HL-60/S4 treated with retinoic acid at 250 ng/mL for 4 days and 3 days (cell line): ENCODE data around the gene RGS6.

ENCODE experiments used
- in situ Hi-C: fragments of 300-500 bp; cut with MboI; formaldehyde crosslinking; loops from 2 replicates; pipeline ENCODE4 v1.7.0; 2022; ENCODE audit warnings: low sequenced_read_pairs

Gene RGS6

DNA sequence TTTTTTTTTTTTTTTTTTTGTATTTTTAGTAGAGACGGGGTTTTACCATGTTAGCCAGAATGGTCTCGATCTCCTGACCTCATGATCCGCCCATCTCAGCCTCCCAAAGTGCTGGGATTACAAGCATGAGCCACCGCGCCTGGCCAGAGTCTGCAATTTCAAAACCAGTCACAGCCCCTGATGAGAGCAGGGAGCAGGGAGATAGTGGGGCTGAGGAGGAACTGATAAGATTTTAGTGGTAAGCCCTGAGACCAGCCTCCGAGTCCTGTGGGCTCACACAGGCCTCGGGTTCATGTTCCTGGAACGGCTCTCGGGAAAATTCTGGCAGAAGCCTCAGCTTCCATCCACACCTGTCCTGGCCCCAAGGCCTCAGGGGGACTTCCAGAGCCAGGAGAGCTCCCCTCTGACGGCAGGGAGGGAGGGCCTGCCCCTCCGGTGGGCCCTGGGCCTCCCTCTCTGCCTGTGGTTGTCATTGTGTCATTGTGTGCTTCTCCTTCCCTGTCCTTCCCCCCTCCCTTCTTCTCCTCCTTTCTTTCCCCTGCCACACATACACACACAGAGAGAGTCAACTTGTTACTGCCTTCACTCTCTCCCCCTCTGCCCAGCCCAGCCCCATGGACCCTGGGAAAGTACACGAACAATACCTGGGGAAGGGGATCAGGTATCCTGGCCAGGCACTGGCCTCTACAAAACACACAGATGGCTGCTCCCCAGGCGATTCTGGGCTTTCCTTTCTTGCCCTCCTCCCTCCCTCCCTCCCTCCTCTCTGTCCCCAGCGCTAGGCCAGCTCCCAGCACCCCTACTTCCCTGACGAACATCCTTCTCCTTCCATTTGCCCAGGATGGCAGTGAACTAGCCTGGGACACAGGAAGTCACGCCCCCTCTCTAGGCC, 667.6 kb downstream of the RGS6 start:
- in situ Hi-C loops = no loop called here

DNA sequence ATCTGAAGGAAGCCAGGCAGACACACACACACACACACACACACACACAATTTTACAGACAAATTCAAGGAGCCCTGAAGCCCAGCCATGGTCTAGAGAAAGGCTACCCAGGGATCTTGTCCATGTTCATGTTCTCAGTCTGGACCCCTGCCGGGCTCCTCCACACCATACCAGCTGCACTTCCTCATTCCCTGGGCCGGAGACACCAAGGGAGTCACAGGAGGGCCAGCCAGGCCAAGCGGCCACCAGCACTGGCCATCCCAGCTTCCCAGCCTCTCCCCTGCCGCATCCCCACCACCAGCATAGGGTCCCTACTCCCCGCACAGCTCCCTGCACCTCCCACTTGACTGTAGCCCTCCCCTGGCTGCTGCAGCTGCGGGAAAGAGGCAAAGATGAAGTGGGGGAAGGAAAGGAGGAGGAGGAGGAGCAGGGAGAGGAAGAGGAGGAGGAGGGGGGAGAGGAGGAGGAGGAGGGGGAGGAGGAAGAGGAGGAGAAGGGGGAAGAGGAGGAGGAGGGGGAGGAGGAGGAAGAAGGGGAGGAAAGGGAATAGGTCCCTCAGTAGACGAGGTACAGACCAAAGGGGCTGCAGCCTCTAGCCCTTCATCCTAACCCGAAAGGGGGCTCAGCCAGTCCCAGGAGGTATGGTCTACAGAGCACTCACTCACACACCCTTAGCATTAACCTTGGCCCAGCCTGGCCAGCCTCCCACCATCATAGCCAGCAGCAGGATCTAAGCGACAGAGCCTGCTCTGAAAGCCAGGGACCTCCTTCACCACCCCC, 668.5 kb downstream of the RGS6 start:
- in situ Hi-C loops = no loop called here

DNA sequence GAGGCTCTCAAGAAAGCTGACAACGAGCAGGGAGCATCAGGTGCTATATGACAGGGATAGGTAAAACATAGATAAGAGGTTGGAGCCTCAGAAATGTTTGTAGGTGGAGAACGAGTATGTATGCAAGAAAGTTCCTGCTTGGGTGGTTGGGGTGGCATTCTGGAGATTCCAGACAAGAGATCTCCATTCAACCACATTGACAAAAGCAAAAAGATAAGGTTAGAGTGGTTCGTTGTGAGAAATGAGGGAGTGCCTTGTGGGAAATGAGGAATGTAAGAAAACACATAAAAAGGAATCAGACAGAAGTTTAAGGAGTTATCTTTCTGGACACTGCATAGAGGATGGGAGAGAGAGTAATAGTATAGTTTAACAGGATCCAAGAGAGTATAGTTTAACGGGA, 671.4 kb downstream of the RGS6 start:
- in situ Hi-C loops = no loop called here

DNA sequence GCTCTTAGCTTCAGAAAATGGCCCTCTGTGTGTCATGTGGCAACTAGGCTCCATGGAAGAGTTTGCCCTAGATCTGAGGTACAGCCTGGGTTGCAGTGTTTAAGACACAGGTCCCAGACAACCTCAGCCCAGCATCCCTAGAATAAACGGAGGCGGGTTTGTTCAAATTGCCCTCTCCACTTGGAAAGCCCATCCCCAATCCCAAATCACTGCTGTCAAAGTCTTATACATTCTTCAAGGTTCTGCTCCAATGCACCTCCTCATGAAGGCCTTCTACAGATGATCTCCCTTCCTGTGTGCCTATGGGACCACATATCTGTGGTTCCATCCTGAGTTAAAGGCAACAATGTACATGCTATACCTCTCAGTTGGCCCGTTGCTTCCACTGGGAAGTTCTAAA, 671.9 kb downstream of the RGS6 start:
- in situ Hi-C loops = no loop called here

DNA sequence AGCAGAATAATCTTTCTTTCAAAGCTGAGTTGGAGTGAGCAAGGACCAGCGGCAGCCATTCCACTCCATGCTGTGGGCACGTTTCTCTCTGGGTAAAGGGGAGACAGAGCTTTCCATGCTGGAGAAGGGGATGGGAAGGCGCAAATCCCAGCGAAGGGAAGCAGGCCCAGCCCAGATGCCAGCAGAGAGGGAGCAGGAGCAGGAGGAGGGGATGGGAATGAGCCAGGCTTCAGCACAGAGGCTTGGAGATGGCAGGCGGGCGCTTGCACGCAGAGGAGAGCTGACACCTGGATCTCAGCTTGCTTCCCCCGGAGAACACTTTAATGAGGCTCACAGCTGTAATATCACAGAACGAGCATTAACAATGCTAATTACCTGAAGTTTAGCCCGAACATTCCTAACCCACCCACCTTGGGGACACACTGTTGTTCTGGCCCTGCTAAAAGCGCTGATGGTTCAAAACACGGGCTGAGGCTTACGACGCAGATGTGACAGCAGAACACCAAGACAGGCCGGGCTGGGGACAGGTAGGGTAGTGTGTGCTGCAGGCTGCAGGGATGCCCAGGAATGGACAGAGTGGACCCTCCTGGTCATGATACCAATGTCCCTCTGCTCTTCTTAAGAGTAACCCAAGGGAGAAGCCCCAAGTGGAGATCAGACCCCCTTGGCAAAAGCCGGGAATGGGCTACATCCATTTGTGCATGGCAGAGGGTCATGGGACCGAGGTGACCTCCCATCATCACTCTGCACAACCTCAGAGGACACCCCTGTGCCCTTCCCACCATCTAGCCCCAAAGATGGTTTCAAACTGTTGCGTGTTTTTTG, 673.1 kb downstream of the RGS6 start:
- in situ Hi-C loops = no loop called here

DNA sequence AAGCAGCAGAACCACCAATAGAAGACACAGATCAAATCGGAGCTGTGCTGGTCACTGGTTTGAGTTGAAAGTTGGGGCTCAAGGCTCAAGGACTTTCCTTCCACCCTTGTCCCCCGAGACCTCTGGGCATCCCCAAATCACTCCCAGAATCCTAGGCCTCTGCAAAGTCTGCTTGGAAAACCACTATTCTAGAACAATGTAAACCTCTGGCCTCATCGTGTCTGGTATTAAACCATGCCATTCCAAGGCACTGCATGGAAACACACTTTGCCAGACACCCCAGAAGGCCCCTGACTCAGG, 673.6 kb downstream of the RGS6 start:
- in situ Hi-C loops = no loop called here

DNA sequence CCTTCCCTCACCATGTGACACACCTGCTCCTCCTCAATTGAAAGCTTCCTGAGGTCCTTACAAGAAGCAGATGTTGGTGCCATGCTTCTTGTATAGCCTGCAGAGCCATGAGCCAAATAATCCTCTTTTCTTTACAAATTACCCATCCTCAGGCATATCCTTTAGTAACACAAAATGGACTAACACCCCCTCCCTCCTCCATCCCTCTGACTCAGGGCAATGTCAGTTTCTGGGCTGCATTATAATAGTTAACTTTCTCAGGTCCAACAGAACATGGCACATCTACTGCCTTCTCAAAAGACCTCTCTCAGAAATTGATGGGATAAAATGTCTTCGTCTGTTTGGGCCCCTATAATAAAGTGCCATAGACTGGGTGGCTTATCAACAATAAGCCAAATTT, 674.6 kb downstream of the RGS6 start:
- in situ Hi-C loops = no loop called here

DNA sequence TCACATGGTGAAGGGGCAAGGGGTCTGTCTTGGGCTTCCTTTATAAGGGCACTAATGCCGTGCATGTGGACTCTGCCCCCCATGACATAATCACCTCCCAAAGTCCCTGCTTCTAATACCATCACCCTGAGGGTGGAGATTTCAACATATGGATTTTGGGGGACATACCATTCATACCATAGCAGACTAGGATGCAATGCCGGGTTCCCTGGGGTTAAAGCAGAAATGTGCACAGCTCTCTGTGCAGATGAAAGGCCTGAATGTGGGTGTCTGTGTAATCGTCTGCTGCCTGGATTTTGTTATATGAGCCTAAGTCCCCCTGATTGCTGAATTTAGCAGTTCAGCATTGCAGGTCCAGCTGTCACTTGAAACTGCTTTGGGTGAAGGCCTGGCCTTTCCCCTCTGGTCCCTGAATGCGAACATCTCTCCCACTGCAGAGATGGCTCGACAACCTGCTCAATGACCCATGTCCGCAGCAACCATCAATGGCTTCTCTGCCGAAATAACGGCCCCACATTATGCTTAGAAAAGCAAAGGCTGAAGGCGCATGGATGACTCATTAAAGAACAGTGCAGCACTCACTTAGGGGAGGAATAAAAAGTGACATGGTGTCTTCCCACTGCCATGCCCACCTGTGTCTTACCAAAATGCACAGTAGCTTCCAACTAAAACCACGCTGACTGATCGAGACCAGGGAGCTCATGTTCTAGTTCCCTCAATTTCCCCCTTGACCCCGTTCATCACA, 675.3 kb downstream of the RGS6 start:
- in situ Hi-C loops = no loop called here

DNA sequence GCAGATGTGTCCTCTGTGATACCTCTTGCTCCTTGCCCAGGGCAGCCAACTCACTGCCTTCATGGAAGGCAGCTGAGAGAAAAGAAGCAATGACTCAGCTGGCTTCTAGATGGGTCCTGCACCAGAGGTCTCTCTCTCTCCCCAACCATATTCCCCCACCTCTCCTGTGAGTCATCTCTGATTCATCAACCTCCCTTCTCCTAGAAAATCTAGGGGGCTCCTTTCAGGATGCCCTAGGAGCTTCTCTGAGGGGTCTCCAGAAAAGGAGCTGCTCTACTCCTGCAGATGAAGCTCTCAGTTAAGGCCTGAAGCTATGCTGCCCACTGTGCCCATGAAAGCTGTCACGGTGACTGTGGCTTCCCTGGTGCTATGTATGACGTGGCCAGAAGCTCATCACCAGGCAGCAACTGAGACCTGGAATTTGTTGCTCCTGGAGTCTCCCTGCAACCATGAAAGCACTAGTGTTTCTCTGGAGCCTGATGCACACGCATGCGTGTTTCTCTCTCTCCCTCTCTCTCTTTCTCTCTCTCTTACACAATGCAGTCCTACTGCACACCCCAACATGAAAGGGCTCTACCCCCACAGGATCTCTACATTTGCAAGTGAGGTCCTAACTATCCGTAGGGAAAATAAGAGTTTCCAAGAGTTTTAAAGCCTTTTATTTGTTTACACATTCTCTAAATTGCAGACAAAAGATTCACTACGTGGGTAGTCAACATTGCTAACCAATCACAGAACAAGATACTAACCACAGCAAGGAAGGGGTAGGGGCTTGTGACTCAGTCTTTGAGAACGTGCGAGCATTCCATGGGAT, 676.4 kb downstream of the RGS6 start:
- in situ Hi-C loops = no loop called here

DNA sequence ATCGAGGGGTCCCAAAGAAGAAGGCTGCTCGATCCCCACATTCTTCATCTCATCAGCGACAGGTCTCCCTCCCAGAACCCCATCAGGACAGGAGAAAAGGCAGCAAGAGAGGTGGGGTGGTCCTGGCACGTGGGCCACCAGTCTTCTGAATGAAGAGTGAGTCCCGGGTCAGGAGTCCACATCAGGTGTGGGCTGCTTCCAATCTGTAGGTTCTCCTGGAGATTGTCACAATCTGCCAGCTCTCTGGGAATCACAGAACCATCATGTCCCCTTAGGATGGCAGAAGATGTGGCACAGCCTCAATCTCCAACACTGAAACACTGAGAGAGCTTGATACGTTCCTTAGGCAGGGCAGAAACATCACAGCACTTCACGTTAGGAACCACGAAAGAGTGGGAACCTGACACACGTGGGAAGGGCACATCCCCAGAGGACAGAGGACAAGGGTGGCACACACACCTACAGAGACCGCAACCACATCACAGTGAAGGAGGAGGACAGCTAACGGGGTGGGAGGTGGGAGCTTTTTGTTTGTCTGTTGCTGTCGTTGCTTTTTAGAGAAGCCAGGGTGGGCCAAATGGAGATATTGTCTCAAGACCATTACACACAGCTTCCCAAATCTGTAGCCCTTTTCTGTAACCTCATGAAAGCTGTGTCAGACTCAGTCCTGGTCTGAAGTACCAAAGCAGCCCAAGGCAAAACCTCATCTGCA, 677.1 kb downstream of the RGS6 start:
- in situ Hi-C loops = no loop called here

DNA sequence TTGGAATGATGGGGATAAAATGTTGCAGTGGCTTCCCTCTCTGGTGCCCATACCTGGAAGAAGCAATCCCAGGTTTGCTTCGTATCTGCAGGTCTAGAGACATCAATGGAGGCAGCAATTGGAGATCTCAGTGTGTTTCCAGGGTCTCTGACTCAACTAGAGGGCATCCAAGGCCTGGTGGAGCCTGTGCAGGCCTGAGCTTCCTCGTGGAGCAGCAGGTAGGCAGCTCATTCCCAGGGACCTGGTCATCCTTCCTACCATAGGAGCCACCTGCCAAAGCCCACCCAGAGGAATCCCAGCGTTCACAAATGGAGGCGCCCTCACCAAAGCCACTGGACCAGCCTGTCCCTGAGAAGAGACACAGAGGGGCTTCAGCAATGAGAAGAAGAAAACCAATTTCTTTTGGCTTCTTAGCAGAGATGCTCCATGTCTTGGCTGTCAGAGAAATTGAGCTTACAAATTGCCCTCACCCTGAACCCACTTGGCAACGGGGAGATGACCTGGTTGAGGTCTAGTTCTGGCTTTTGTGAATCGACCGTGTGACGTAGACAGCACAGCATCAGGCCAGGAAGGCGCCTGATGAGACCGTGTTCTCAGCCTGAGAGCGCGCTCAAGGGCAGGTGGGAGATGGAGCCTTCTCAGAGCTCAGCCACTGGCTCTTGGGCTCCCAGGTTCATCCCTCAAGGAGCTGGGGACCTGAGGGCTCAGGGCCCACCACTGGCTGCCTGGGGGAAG, 678.0 kb downstream of the RGS6 start:
- in situ Hi-C loops = no loop called here

DNA sequence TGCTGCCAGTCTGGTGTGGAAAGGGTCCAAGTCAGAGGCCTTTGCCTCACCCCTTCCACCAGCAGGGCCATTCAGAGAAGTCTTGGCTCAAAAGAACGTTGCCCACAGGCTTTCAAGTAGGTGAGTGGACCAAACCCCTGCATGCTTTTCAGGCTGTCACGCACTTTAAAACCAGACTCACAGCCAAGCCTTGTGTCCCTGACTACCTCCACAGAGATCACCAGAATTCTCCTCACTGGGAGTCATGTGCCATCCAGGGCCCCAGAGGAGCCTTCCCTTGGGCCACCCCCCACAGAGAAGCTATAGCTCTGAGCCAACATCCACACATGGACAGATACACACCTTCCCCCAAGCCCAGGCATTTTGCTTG, 678.6 kb downstream of the RGS6 start:
- in situ Hi-C loops = no loop called here

DNA sequence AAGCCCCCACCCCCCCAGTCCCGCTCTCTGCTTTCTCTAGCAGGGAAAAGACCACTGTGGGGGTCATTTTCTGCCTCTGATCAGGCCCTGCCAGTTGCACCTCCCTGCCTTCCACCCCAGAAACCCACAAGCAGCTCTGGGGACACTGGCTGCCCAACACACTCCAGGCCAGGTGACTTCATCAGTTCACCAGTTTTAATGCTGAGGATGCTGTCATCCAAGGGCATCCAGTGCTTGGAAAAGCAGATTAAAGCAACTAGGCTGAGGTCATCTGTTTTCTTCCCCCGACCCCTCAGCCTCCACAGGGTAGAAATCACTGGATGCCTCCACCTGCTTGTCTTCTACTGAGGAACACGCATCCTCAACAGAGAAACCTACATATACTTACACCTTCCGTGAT, 679.3 kb downstream of the RGS6 start:
- in situ Hi-C loops = no loop called here

DNA sequence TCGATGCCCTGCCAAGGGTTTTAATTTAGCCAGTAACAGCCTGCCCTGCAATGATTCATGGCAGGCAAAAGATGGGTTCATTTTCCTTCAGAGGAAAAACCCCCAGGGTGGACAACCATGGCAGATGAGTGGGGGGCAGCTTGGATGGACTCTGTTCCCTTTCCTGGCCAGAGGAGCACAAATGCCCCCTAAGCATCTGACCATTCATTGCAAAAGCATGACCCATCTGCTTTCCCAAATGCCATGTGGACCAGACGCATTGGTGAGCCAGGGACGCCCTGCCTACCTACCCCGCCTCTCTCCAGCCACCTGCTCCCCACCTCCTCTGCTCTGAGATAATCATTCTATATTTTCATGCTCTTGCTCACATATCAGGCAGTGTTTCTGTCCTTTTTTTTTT, 679.8 kb downstream of the RGS6 start:
- in situ Hi-C loops = no loop called here

DNA sequence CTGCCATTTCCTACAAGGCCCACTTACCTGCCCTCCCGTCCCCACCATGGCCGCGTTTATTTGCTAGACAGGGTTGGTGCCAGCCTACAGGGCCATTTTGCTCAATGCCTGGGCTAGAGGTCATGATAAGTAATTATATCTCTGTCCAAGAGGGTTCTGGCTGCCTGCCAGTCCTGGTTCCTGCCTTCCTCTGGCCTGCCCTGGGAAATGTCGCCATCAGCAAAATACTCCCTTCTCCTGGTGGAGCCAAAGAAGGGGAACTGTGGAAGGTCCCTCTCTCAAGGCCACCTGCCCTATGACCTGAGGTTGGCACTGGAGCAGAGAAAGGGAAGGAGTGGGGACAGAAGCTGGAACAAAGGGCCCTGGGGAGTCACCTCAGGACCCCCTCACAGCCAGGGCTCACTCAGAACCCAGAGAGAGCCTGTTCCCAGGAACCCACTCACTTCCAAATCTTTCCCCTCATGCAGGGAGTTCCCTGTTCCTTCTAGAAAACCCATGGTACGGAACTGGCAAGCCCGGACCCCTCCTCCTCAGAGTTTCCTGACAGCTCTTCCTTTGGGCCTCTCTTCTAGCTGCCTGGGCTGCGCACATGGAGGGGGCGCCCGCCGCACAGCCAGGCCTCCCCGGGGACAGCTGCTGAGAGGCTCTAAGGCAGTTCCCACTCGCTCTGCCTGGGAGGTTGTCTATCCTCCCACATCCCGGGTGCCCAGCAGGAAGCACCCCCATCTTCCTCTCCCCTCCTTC, 681.2 kb downstream of the RGS6 start:
- in situ Hi-C loops = no loop called here

DNA sequence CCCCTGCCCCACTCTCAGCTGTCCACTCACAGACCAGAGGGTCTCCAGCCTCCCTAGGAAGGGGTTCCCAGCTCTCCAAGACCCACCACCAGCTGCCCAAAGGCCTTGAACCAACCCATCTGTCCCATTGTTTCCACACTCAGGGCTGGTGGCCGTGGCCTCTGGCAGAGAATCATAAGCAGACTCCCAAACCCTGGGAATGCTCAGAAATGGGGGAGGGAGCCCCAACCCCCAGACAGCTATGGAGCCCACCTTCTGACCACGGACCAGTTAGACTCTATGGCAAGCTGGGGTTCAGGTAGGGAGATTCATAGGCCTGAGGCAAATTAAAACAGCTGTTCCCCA, 681.7 kb downstream of the RGS6 start:
- in situ Hi-C loops = no loop called here

DNA sequence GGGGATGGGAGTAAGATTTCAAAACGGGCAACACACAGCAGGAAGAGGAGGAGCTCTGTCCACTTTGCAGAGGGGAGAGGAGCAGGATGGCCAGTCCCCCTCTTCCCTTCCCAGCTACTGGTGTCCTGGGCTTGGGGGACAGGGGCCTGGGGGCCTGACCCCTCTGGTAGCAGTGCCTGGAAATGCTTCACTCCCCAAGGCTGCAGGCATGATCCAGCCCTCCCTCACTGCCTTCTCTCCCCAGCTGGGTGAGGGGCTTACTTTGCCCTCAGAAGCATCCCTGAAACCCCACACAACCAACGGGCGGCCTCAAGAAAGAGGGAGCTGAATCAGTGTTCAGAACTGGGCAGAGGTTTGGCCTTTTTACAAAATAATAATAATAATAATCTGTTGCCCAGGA, 682.1 kb downstream of the RGS6 start:
- in situ Hi-C loops = no loop called here

DNA sequence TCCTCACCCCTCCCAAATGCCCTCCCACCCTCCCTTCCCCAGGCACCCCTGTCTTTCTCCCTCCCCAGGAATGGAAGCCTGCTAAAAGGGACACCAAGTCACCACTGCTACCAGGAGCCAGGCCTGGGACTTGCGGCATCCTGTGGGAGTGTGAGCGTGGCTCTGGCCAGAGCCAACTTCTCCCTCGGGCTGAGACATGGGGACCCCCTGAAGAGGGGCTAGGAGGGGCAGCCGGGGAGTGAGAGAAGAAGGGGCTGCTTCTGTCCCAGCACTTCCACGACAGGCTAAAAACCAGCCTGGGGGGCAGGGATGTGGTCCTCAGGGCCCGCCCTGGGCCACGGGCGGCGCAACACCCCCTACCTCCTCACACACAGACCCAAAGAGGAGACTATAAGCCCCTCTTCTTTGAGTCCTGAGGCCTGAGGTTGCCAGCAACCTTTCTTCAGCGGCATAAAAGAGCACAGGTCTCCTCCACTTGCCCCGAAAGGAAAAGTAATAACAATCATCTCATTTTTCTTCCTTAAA, 682.7 kb downstream of the RGS6 start:
- in situ Hi-C loops = no loop called here
